Measurements from ENCODE around the gene ITGA2B. TPM values are rescaled to one million over a fixed set of nuclear protein-coding genes. Genes with fewer than 3 reads are reported as not detected.

Gene ITGA2B
- total and polyA plus RNA-seq, 2 of the 8 experiments (the other 6 are each of a cell fraction or from before 2014, with no cell fraction given), result 6.9 to 12.3 TPM

DNA sequence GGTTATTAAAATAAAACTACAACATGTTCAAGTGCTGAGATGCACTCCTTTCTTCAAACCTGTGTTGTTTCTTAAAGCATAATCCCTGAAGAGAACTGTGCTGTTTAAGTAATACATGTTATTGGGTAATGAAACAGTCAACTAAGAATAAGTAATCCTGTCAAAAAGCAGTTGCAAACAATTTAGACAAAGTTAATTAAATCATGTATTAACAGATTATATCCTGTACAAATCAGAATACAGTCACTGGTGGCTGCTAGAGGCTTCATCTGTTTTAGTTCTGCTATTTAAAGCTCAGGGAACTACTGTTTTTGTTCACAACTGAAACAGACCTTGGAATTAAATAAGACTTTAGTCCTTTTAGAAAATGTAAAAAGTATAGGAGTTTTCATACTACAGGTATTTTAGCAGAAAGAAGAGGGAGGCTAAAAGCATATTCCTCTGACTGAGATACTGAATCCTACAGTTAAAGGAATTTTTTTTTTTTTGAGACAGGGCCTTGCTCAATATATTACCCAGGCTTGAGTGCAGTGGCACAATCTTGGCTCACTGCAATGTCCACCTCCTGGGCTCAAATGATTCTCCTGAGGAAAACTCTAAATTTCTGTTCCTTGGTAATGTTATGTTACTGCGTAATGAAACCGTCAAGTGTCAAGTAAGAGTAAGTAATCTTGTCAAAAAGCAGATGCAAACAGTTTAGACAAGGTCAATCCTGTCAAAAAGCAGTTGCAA lies 27.3 kb upstream of the ITGA2B start:
- Histone ChIP-seq H3K4me2 (ENCODE audit: insufficient read depth in 1 of 2, low read depth in 2 of 2, low read length in 2 of 2) (no peak overlapping the region), H3K9ac (replicated peaks in 1 of 4; ENCODE audit: extremely low read depth in 1 of 4, low read depth in 3 of 4, low read length in 3 of 4) (no peak overlapping the region), H2BK5ac (ENCODE audit: low read depth, low read length) (no peak overlapping the region), H3K23ac (ENCODE audit: insufficient read length) (no peak overlapping the region), H3K79me2 (ENCODE audit: control insufficient read depth in 1 of 2, insufficient read depth in 2 of 2, low read length in 2 of 2) (no peaks in the 10 kb centered on the region), H3K4me3 (ENCODE audit: extremely low read depth in 1 of 4, insufficient read depth in 2 of 4, low read depth in 3 of 4, low read length in 4 of 4) (no peak overlapping the region), H3K23me2 (ENCODE audit: low read depth, low read length) (no peaks in the 10 kb centered on the region), H3K9me3 (ENCODE audit: insufficient read depth in 2 of 2, low read depth in 1 of 2, low read length in 1 of 2) (no peaks in the 10 kb centered on the region), H4K5ac (ENCODE audit: insufficient read length, low read depth, low read length) (no peak overlapping the region), H3K4me1 (replicated peaks in 1 of 4; ENCODE audit: control insufficient read depth in 3 of 4, insufficient read depth in 4 of 4, low read length in 3 of 4) (no peaks in the 10 kb centered on the region), H2AFZ (ENCODE audit: low read length) (no peak overlapping the region), H3K14ac (ENCODE audit: insufficient read length) (no peak overlapping the region), H3K36me3 (ENCODE audit: control insufficient read depth in 2 of 4, insufficient read depth in 4 of 4, low read length in 3 of 4) (peaks cover 0 to 23% (median 1%) of the 10 kb centered on the region in 4 experiments; a peak in 4 of 8 replicates), H4K20me1 (replicated peaks in 1 of 2; ENCODE audit: control insufficient read depth in 1 of 2, insufficient read depth in 2 of 2, low read length in 2 of 2) (peaks cover 0 to 2% of the 10 kb centered on the region in 2 experiments), H2BK12ac (ENCODE audit: low read depth, low read length) (no peak overlapping the region), H2AK5ac (ENCODE audit: low read depth, low read length) (no peak overlapping the region), H2BK15ac (ENCODE audit: low read length) (no peak overlapping the region), H3K27ac (ENCODE audit: low read depth, low read length) (no peak overlapping the region), H3K18ac (ENCODE audit: extremely low read depth, low read length) (no peak overlapping the region), H2BK20ac (ENCODE audit: low read length) (no peak overlapping the region), H3K56ac (replicated peaks; ENCODE audit: insufficient read length, low read depth, low read length) (no peak overlapping the region), H3K4ac (replicated peaks; ENCODE audit: insufficient read length, low read depth, low read length) (no peak overlapping the region), H3K79me1 (ENCODE audit: low read depth, low read length) (no peaks in the 10 kb centered on the region; the same call in 1 of the 2 replicates), H2BK120ac (replicated peaks; ENCODE audit: low read depth, low read length) (no peak overlapping the region), H3K27me3 (replicated peaks in 1 of 4; ENCODE audit: control insufficient read depth in 3 of 4, extremely low read depth in 1 of 4, insufficient read depth in 3 of 4, low read length in 3 of 4) (no peaks in the 10 kb centered on the region), H4K91ac (replicated peaks; ENCODE audit: insufficient read length, low read length) (no peak overlapping the region), H4K8ac (ENCODE audit: extremely low read depth, insufficient read depth, low read length) (no peak overlapping the region)
- FAIRE-seq, result no peak
- TF ChIP-seq TEAD4 (IDR thresholded peaks at IDR 0.05; ENCODE audit: low read depth, low read length) (no peak), RAD21 (IDR thresholded peaks at IDR 0.05 in 1 of 2, conservative IDR thresholded peaks at IDR 0.05 in 1 of 2; ENCODE audit: low read depth in 2 of 2, low read length in 2 of 2) (no peak), EGR1 (IDR thresholded peaks at IDR 0.05; ENCODE audit: borderline replicate concordance, low read depth, low read length) (no peak), POLR2AphosphoS5 (IDR thresholded peaks at IDR 0.05; ENCODE audit: low read depth, low read length) (no peak)
- ChIA-PET POLR2A (ENCODE audit: partially characterized antibody) (interaction anchor here (1.0 kb wide), 1 partner anchor 16 kb away, joined by 3 read pairs; no protein-coding TSS in a partner anchor), CTCF (ENCODE audit: partially characterized antibody) (interaction anchor here (0.6 to 1.4 kb wide), 3 partner anchors 16 to 54 kb away, joined by 3 to 5 read pairs (median 4); no protein-coding TSS in a partner anchor)
- whole genome bisulfite sequencing, 2 experiments (ENCODE audit: extremely low coverage in 1 of 2, insufficient coverage in 1 of 2, insufficient read length in 1 of 2, insufficient replicate concordance in 2 of 2, low coverage in 1 of 2, low lambda C conversion rate in 2 of 2, missing lambda C conversion rate in 1 of 2), result 94% methylated on average over 2 of the region's 2 CpGs; no CpG with 5 or more reads in 1 of the 2 experiments
- DNase-seq (ENCODE audit: low read depth in 1 of 2, low spot score in 2 of 2), result no peak
